GM21717 (cell line): ENCODE results near the gene LHX1.

Experiments used
- ATAC-seq: cut with Tn5 transposase; IDR thresholded peaks from one replicate; pipeline ENCODE4 v1.9.1; 2021; ENCODE audit warnings: mild to moderate bottlenecking, moderate library complexity; ENCODE audit not compliant: unreplicated experiment

The LHX1 gene

GRCh38 chr17:36950027-36950426 lies 12.8 kb downstream of the LHX1 start:
- no peak for ATAC-seq

DNA sequence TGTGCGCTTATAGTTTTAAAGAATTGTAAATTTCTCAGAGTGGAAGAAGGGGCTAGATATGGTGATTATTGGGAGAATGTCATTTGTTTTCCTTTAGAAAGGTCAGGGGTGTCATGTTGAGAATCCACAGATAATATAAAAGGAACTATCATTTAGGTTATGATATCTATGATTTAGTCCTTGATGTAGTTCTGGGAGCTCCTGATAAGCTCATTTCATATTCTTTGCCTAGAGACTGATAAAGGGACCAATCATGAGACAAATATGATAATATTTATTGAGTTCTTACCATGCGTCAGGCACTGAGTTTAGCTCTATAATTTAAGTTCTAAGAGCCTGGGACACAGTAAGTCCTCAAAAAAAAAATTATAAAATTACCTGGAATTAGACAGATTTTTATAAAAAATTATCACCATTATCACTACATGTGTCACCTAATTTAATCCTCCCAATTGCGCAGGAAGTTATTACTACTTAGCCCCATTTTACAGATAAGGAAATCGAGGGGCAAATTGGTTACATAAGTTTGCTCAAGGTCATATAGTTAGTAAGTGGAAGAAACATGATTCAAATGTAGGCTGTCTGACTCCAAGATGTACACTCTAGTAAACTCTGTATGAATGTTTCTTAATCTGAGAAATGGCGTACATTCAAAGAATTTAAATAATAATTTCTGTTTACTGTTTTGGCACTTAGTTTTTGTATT lies 14.0 kb downstream of the LHX1 start:
- ATAC-seq, result no peak

- ATAC-seq, result no peak
Observed at GRCh38 chr17:36971508-36971907, 34.2 kb downstream of the LHX1 start.

DNA sequence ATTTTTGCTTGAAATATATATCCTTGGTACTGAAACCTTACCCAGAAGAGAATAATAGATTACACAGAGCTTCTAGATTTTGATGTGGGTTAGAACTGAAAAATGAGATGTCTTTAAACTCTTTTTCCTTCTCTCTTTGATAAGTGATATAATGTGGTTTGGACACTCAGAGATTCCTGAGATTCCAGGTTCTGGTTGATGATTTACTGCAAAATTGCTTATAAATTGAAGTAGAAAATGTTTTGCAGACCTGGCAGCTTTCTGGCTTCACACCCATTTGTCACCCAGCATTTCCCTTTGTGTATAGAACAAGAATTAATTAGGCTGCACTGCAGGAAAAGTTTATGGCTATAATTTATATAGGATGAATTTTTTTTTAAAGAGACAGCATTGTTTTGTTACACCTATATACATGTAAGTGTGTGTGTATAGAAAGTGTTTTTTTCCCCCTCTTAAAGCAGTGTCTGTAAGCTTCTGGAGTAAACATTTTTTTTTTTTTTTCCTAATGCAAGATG lies 35.0 kb downstream of the LHX1 start:
- no peak for ATAC-seq

GRCh38 chr17:36972905-36973304 lies 35.6 kb downstream of the LHX1 start:
- ATAC-seq, result no peak

- no peak for ATAC-seq
Observed at GRCh38 chr17:36975922-36976515, 38.7 kb downstream of the LHX1 start.

DNA sequence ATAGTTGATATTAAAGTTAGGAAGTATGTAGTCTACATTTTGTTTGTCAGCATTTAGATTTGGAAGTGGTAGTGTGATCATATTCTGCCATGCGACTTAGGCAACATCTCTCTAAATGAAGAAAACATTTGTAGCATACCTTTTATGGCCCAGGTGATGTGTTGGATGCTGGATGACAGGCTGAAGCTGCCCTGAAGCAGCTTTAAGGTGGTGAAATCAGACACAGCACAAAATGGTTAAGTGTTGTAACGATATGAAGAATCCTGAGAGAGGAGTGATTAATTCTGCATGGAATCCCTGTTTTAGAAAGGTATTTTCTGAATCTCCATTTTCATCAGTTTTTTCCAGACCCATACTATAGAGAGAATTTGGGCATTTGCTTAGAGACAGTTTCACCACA lies 39.8 kb downstream of the LHX1 start:
- ATAC-seq, result no peak

- no peak for ATAC-seq
Observed at GRCh38 chr17:36977568-36977967, 40.3 kb downstream of the LHX1 start.

DNA sequence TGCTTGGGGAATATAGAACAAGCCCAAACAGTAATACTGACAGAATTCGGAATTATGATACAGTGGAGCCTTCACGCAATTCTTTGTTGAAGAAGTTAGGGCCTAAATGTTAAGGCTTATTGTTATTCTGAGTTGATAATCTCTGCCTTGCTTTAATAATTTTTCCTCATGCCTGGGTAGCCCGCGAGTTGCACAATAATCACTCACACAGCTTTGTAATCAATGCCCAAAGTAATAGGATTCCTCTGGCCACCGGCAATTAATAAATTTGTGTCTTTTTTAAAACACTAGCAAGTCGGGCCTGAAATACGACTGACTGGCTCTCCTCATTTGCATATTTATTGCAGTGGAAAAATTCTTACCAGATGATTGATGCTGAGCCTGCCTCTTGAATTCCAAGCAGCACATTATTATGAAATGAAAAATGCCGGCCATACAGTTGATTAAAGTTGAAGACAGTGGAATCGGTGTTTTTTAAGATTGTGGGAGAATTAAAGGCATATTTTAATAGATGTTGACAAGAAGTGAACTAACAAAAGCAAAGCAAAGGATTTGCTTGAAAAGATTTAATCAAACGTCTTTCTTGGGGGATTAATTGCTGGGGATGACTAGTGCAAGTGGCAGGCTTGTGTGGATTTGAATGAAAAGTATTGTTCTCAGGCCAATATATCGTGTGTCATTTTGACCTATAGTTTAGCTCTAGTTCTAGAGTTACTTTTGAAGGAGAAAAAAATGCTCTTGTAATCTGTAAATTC lies 41.7 kb downstream of the LHX1 start:
- no peak for ATAC-seq

DNA sequence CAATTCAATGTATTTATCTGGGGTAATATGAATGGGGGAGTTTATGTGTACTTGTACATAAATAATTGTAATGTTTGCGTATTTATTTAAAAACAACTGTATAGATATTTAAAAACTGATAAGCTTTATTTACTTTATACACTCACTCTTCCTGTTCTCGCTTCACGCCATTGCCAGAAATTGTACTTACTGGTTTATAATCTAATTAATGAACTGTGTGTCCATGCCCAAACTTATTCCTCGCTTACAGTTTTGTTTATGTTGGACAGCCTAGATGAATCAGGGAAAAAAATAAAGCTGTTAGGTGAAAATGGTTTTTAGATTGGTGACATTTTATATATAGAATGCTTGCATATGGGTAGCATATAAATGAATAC lies 42.3 kb downstream of the LHX1 start:
- ATAC-seq, result no peak

GRCh38 chr17:36980280-36980761 lies 43.0 kb downstream of the LHX1 start:
- ATAC-seq, result no peak

DNA sequence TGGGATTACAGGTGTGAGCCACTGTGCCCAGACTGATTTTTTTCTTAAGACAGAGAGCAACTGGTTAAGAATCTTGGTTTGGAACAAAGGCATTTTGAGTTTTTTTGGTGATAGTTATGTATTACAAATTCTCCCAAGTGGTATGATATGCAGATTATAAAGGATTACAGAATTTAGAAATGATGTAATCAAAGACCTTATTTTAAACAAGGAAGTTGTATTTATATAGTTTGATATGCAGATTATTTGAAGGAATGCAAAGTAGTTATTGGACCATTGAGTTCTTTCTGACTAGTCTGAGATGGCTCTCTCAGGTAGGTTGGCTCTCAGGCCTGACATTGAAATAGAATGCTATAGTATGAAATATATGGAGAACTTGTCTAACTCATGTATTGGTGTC lies 46.3 kb downstream of the LHX1 start:
- ATAC-seq, result no peak

DNA sequence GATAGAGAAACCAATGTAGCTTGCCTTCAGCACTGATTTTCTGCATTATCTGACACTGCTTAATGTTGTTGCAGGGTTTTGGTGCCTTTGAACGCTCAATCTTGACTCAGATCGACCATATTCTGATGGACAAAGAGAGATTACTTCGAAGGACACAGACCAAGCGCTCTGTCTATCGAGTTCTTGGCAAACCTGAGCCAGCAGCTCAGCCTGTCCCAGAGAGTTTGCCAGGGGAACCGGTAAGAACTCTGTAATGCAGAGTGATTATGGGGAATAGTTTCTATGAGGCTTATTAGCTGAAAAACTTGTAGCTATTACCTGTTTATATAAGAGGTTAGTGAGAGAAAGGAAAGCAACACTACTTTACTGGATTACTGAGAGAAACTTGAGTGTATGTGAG lies 51.9 kb downstream of the LHX1 start:
- ATAC-seq, result no peak

- ATAC-seq, result no peak
Observed at GRCh38 chr17:36992701-36993100, 55.4 kb downstream of the LHX1 start.

DNA sequence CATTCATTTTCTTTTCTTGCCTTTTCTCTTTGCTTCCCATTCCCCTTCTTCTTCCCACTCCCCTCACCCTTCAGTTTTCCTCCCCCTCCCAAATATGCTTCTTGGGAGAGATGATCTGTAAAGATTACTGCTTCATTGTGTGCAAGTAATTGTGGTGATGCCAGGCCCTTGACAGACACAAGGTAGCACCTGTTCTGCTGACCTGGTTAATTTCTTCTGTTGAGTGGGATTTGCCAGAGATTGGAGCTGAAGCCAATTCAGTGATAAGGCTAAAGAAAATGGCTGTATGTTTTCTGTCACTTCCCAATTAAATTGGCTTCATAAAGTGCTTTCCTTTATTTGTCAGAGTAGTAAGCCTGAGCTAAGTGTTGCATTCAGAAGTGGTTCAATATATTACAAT lies 56.0 kb downstream of the LHX1 start:
- no peak for ATAC-seq
